Endodermal cell (in vitro differentiated cells): ENCODE measurements around the gene ICAM3. TPM values are rescaled to one million over a fixed set of nuclear protein-coding genes. Genes with fewer than 3 reads are reported as not detected.

ENCODE experiments used
- DNase-seq: peaks from one replicate; pipeline ENCODE4 v3.0.0-alpha.2; 2017
- H3K27ac ChIP-seq: 2 replicates; pipeline ENCODE4 v1.5.1; 2013; ENCODE audit warnings: mild to moderate bottlenecking, low read depth, low read length, moderate library complexity
- H3K27me3 ChIP-seq: 2 replicates; pipeline ENCODE4 v1.6.1; 2013; ENCODE audit warnings: mild to moderate bottlenecking, low read length, moderate library complexity; ENCODE audit not compliant: insufficient read depth, control insufficient read depth, poor library complexity, severe bottlenecking
- H3K36me3 ChIP-seq: 2 replicates; pipeline ENCODE4 v1.7.0; 2013; ENCODE audit warnings: mild to moderate bottlenecking, low read length, moderate library complexity; ENCODE audit not compliant: control insufficient read depth, insufficient read depth
- H3K4me1 ChIP-seq: one replicate; pipeline ENCODE4 v1.7.0; 2013; ENCODE audit warnings: low read length; ENCODE audit not compliant: control insufficient read depth, insufficient read depth
- H3K4me3 ChIP-seq: 2 replicates; pipeline ENCODE4 v1.5.1; 2013; ENCODE audit warnings: mild to moderate bottlenecking, low read length, moderate library complexity
- H3K9ac ChIP-seq: 2 replicates; pipeline ENCODE4 v1.6.1; 2013; ENCODE audit warnings: mild to moderate bottlenecking, low read length, moderate library complexity; ENCODE audit not compliant: poor library complexity, severe bottlenecking; ENCODE audit errors: extremely low read depth
- H3K9me3 ChIP-seq: 2 replicates; pipeline ENCODE4 v1.6.1; 2013; ENCODE audit warnings: mild to moderate bottlenecking, low read length, moderate library complexity; ENCODE audit not compliant: control insufficient read depth
- H3K27ac Mint-ChIP-seq: 2 replicates; pipeline ENCODE4 v1.8.0; 2020; ENCODE audit warnings: mixed read lengths
- H3K27me3 Mint-ChIP-seq: 2 replicates; pipeline ENCODE4 v1.8.0; 2021; ENCODE audit warnings: mild to moderate bottlenecking, mixed read lengths; ENCODE audit not compliant: insufficient read depth
- H3K36me3 Mint-ChIP-seq: 2 replicates; pipeline ENCODE4 v1.8.0; 2020; ENCODE audit warnings: low read depth, mixed read lengths
- H3K4me1 Mint-ChIP-seq: 2 replicates; pipeline ENCODE4 v1.8.0; 2020; ENCODE audit warnings: mixed read lengths
- H3K4me3 Mint-ChIP-seq: 2 replicates; pipeline ENCODE4 v1.8.0; 2020; ENCODE audit warnings: mild to moderate bottlenecking, moderate library complexity, mixed read lengths
- H3K9me3 Mint-ChIP-seq: 2 replicates; pipeline ENCODE4 v1.8.0; 2020; ENCODE audit warnings: mild to moderate bottlenecking, mixed read lengths
- WGBS, 2 experiments: methylation state at CpG; one replicate each; pipeline versions ENCODE4 v1.1.5 to v1.1.7; 2013; ENCODE audit warnings: missing lambda C conversion rate in 2 of 2, mixed read lengths in 1 of 2; ENCODE audit not compliant: insufficient coverage in 1 of 2, insufficient read length in 1 of 2; 5-methylcytosine and 5-hydroxymethylcytosine counted together
- total RNA-seq, 2 donors: library from RNA; stranded (reverse); fragmentation: NEBNext Ultra II Directional in 1 of 2; extraction: Animal tissue kit (Norgen Biotek cat#: 25700) in 1 of 2; gene quantifications; 2 replicates in 1 of 2; 3 replicates in 1 of 2; pipeline ENCODE4 v1.2.1, GENCODE V29; 2021
- TF ChIP-seq, protein P1 (sequence below): fragments of 200-600 bp; sonication (generic); conservative IDR thresholded peaks from 2 replicates; pipeline ENCODE4 v1.5.0; 2021; ENCODE audit warnings: antibody characterized with exemption, mild to moderate bottlenecking

ICAM3 gene
- total RNA-seq, 2 donors from 2014 or later: 2.7 to 13.7 TPM

- Histone ChIP-seq H3K4me1 (peaks cover 3% of the 10 kb centered on the region), H3K36me3 (no peaks in the 10 kb centered on the region), H3K27ac (no peak overlapping the region), H3K9me3 (no peaks in the 10 kb centered on the region), H3K4me3 (peak overlapping the region; percentile 56), H3K27me3 (peaks cover 100% of the 10 kb centered on the region), H3K9ac (no peak overlapping the region)
- WGBS, 2 experiments: 1 to 2% methylated on average over 20 to 57 of the region's 57 CpGs
- H3K27ac Mint-ChIP-seq: no peak overlapping the region
- peak overlapping the region; percentile 42 for H3K4me3 Mint-ChIP-seq
- peaks cover 100% of the 10 kb centered on the region for H3K27me3 Mint-ChIP-seq
- TF ChIP-seq, protein P1, sequence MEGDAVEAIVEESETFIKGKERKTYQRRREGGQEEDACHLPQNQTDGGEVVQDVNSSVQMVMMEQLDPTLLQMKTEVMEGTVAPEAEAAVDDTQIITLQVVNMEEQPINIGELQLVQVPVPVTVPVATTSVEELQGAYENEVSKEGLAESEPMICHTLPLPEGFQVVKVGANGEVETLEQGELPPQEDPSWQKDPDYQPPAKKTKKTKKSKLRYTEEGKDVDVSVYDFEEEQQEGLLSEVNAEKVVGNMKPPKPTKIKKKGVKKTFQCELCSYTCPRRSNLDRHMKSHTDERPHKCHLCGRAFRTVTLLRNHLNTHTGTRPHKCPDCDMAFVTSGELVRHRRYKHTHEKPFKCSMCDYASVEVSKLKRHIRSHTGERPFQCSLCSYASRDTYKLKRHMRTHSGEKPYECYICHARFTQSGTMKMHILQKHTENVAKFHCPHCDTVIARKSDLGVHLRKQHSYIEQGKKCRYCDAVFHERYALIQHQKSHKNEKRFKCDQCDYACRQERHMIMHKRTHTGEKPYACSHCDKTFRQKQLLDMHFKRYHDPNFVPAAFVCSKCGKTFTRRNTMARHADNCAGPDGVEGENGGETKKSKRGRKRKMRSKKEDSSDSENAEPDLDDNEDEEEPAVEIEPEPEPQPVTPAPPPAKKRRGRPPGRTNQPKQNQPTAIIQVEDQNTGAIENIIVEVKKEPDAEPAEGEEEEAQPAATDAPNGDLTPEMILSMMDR: no peak
- peaks cover 14% of the 10 kb centered on the region for H3K4me1 Mint-ChIP-seq
- H3K36me3 Mint-ChIP-seq: no peaks in the 10 kb centered on the region
- H3K9me3 Mint-ChIP-seq: peaks cover 9% of the 10 kb centered on the region
- peak; percentile 82 for DNase-seq
Observed at GRCh38 chr19:10290876-10291553, 48.4 kb downstream of the ICAM3 start.

DNA sequence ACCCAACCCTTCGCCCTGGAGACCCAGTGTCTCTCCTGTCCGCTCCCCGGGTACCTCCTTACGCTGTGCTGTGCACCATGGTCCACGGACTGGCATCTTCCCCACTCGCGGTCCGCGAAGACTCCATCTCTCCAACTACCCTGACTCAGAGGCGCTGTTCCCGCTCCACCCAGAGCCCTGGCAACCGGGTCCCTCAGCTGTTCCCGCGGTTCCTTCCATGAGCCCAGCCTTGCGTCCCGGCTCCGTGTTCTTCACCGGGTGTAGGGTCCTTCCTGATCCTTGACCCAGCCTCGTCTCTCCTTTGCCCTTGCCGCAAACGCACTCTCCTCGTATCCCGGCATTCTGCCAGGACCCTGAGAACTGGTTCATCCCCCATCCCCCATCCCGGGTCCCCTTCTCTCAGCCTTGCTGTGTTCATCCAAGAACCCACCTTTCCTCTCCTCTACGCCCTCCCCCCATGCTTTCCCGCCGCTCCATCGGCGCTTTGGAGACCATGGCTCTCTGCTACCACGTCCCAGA is 49.0 kb downstream of the ICAM3 start:
- H3K9ac ChIP-seq: no peak overlapping the region
- DNase-seq: peak; percentile 75
- peaks cover 3% of the 10 kb centered on the region for H3K4me1 ChIP-seq
- H3K27ac ChIP-seq: no peak overlapping the region
- no peak overlapping the region for H3K4me3 ChIP-seq
- Mint-ChIP-seq H3K27me3 (peaks cover 100% of the 10 kb centered on the region), H3K4me3 (peak overlapping the region; percentile 42), H3K9me3 (peaks cover 5% of the 10 kb centered on the region), H3K27ac (no peak overlapping the region), H3K36me3 (no peaks in the 10 kb centered on the region), H3K4me1 (peaks cover 10% of the 10 kb centered on the region)
- H3K36me3 ChIP-seq: no peaks in the 10 kb centered on the region
- H3K9me3 ChIP-seq: no peaks in the 10 kb centered on the region
- peaks cover 100% of the 10 kb centered on the region for H3K27me3 ChIP-seq
- TF ChIP-seq, protein P1: no peak
- 2% methylated on average over 24 to 30 of the region's 30 CpGs for WGBS, 2 experiments

DNA sequence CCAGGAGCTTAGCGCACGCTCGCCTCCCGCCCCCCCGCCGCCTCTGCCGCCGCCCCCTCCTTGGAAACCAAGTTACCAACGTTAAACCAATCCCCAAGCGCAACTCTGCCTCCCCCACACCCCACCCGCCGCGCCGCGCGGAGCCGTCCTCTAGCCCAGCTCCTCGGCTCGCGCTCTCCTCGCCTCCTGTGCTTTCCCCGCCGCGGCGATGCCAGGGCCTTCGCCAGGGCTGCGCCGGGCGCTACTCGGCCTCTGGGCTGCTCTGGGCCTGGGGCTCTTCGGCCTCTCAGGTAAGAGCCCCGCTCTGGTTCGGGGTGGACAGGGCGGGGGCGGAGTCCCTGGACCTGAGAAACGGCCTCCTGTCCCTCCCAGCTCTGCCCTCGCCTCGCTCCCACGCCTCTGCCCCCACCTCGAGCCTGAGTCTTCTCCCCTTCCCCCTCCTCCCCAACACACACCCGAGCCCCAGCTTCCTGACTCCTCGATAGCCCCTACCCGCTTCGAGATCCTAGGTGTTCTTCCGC is 49.5 kb downstream of the ICAM3 start, which contains the start of gene ICAM5:
ICAM5 (plus strand) TSS at position 117 of the 521 bp plus-strand sequence; CDS start at position 209, 92 bp downstream.
- Mint-ChIP-seq H3K4me1 (peaks cover 10% of the 10 kb centered on the region), H3K36me3 (no peaks in the 10 kb centered on the region), H3K27me3 (peaks cover 96% of the 10 kb centered on the region), H3K4me3 (peak within 1 kb of the TSS; percentile 42), H3K9me3 (peaks cover 5% of the 10 kb centered on the region), H3K27ac (no peak within 1 kb of the TSS)
- no peak within 1 kb of the TSS for H3K27ac ChIP-seq
- peaks cover 98% of the 10 kb centered on the region for H3K27me3 ChIP-seq
- H3K4me1 ChIP-seq: peaks cover 3% of the 10 kb centered on the region
- H3K9ac ChIP-seq: no peak within 1 kb of the TSS
- no peaks in the 10 kb centered on the region for H3K9me3 ChIP-seq
- TF ChIP-seq, protein P1: peak; percentile 2
- H3K4me3 ChIP-seq: peak within 1 kb of the TSS; percentile 56
- DNase-seq: no peak
- 3 to 12% methylated on average over 4 to 41 of the region's 45 CpGs for WGBS, 2 experiments
- no peaks in the 10 kb centered on the region for H3K36me3 ChIP-seq
